Fibroblast of lung (primary cell): ENCODE measurements around the gene GTF3C1. TPM values are rescaled to one million over a fixed set of nuclear protein-coding genes. Genes with fewer than 3 reads are reported as not detected.
"Not testable (repeated sequence)": the region's sequence is repeated elsewhere in the genome, so short reads cannot be mapped to it uniquely, and the experiment has no call there.

ENCODE experiments used
- DNase-seq, 2 donors: peaks; one replicate each; pipeline versions ENCODE4 v3.0.0 to v3.0.0-alpha.2; 2010; ENCODE audit warnings: low read depth in 2 of 2
- H2AFZ ChIP-seq: 2 replicates; pipeline ENCODE4 v1.5.1; 2012; ENCODE audit warnings: low read length, control low read depth, inconsistent platforms
- H3K27ac ChIP-seq: 2 replicates; pipeline ENCODE4 v1.5.1; 2011; ENCODE audit warnings: low read length, control low read depth; ENCODE audit not compliant: insufficient read depth
- H3K27me3 ChIP-seq: 2 replicates; pipeline ENCODE4 v1.5.1; 2011; ENCODE audit warnings: mild to moderate bottlenecking, low read length; ENCODE audit not compliant: control insufficient read depth, insufficient read depth
- H3K36me3 ChIP-seq: 2 replicates; pipeline ENCODE4 v1.5.1; 2011; ENCODE audit warnings: low read length; ENCODE audit not compliant: control insufficient read depth, insufficient read depth
- H3K4me1 ChIP-seq: 2 replicates; pipeline ENCODE4 v1.5.1; 2011; ENCODE audit warnings: low read length; ENCODE audit not compliant: control insufficient read depth, insufficient read depth; ENCODE audit errors: extremely low read depth
- H3K4me2 ChIP-seq: 2 replicates; pipeline ENCODE4 v1.5.1; 2011; ENCODE audit warnings: low read length, control low read depth; ENCODE audit not compliant: insufficient read depth; ENCODE audit errors: extremely low read depth
- H3K4me3 ChIP-seq, 4 experiments: fragments of 200-600 bp in 1 of 4; sonication (generic) in 1 of 4; replicated peaks in 1 of 4; 2 replicates each; pipeline ENCODE4 v1.5.1; 2011 to 2016; ENCODE audit warnings: low read length in 4 of 4, low read depth in 3 of 4, mild to moderate bottlenecking in 3 of 4, control low read depth in 2 of 4, inconsistent platforms in 1 of 4, mixed read lengths in 1 of 4; ENCODE audit not compliant: insufficient read depth in 1 of 4; ENCODE audit errors: control extremely low read depth in 1 of 4
- H3K79me2 ChIP-seq: 2 replicates; pipeline ENCODE4 v1.5.1; 2012; ENCODE audit warnings: mild to moderate bottlenecking, low read length, inconsistent platforms; ENCODE audit not compliant: control insufficient read depth, insufficient read depth
- H3K9ac ChIP-seq: 2 replicates; pipeline ENCODE4 v1.5.1; 2011; ENCODE audit warnings: mild to moderate bottlenecking, low read length, control low read depth; ENCODE audit not compliant: insufficient read depth
- H3K9me3 ChIP-seq: 2 replicates; pipeline ENCODE4 v1.5.1; 2012; ENCODE audit warnings: low read depth, low read length; ENCODE audit not compliant: control insufficient read depth, insufficient read depth
- H4K20me1 ChIP-seq: 2 replicates; pipeline ENCODE4 v1.5.1; 2011; ENCODE audit warnings: low read length; ENCODE audit not compliant: control insufficient read depth, insufficient read depth; ENCODE audit errors: extremely low read depth
- CTCF ChIP-seq, 2 donors: IDR thresholded peaks in 1 of 2; conservative IDR thresholded peaks in 1 of 2; 1 replicate in 1 of 2; 2 replicates in 1 of 2; pipeline ENCODE4 v1.5.1; 2011 to 2012; ENCODE audit warnings: low read length in 2 of 2, control low read depth in 1 of 2, inconsistent platforms in 1 of 2, low read depth in 1 of 2, mild to moderate bottlenecking in 1 of 2
- EZH2 ChIP-seq: IDR thresholded peaks from 2 replicates; pipeline ENCODE4 v1.5.1; 2012; ENCODE audit warnings: low read length, control low read depth, mild to moderate bottlenecking; ENCODE audit errors: missing control alignments
- polyA plus RNA-seq, 2 donors: library from polyadenylated mRNA; depleted of rRNA in 1 of 2; stranded (reverse) in 1 of 2; unstranded in 1 of 2; fragments of >200 nt; gene quantifications; 2 replicates each; pipeline ENCODE4 v1.2.1, GENCODE V29; 2011 to 2012; ENCODE audit warnings: missing spikeins in 1 of 2
- total RNA-seq: library from RNA; depleted of rRNA; stranded (reverse); fragments of >200 nt; gene quantifications from 2 replicates; pipeline ENCODE4 v1.2.1, GENCODE V29; 2014

The GTF3C1 gene
- total and polyA plus RNA-seq, 2 donors (not counting 1 experiment from before 2014, with no cell fraction given) = 20.1 to 75.3 TPM

GRCh38 chr16:27434141-27435051 is 115.3 kb downstream of the GTF3C1 start:
- H3K27me3 ChIP-seq = no peaks in the 10 kb centered on the region
- no peak for TF ChIP-seq EZH2
- no peak for TF ChIP-seq CTCF (conservative IDR thresholded peaks at IDR 0.05 in 1 of 2, IDR thresholded peaks at IDR 0.05 in 1 of 2; ENCODE audit: low read depth in 1 of 2, low read length in 2 of 2)
- H3K27ac ChIP-seq = no peak overlapping the region
- H3K4me1 ChIP-seq = peaks cover 3% of the 10 kb centered on the region
- H4K20me1 ChIP-seq = no peaks in the 10 kb centered on the region
- no peaks in the 10 kb centered on the region for H3K79me2 ChIP-seq
- H3K36me3 ChIP-seq = no peaks in the 10 kb centered on the region
- no peak overlapping the region for H3K9ac ChIP-seq
- H2AFZ ChIP-seq = no peak overlapping the region
- no peaks in the 10 kb centered on the region for H3K9me3 ChIP-seq
- no peak overlapping the region for H3K4me3 ChIP-seq
- H3K4me2 ChIP-seq = no peak overlapping the region
- no peak for DNase-seq

- no peaks in the 10 kb centered on the region for H3K9me3 ChIP-seq
- no peaks in the 10 kb centered on the region for H3K79me2 ChIP-seq
- H3K36me3 ChIP-seq = no peaks in the 10 kb centered on the region
- no peak for TF ChIP-seq EZH2
- no peak for TF ChIP-seq CTCF (conservative IDR thresholded peaks at IDR 0.05 in 1 of 2, IDR thresholded peaks at IDR 0.05 in 1 of 2; ENCODE audit: low read depth in 1 of 2, low read length in 2 of 2)
- H3K4me3 ChIP-seq = no peak overlapping the region
- no peaks in the 10 kb centered on the region for H4K20me1 ChIP-seq
- H3K27ac ChIP-seq = no peak overlapping the region
- H3K27me3 ChIP-seq = no peaks in the 10 kb centered on the region
- H3K9ac ChIP-seq = no peak overlapping the region
- DNase-seq = no peak
- no peak overlapping the region for H3K4me2 ChIP-seq
- peaks cover 3% of the 10 kb centered on the region for H3K4me1 ChIP-seq
- H2AFZ ChIP-seq = no peak overlapping the region
Measured at GRCh38 chr16:27433636-27434035, 116.1 kb downstream of the GTF3C1 start.

- not testable (repeated sequence) for H3K27ac ChIP-seq, DNase-seq, H3K36me3 ChIP-seq, H3K9me3 ChIP-seq, H3K4me2 ChIP-seq, H3K9ac ChIP-seq, H3K27me3 ChIP-seq, H3K4me1 ChIP-seq, H3K79me2 ChIP-seq, H4K20me1 ChIP-seq, H2AFZ ChIP-seq, H3K4me3 ChIP-seq
Measured at GRCh38 chr16:27433191-27433590, 116.5 kb downstream of the GTF3C1 start.
